Measurements from ENCODE around the gene OTOA.
"Not testable (repeated sequence)": the region's sequence is repeated elsewhere in the genome, so short reads cannot be mapped to it uniquely, and the experiment has no call there.

- TF ChIP-seq CTCF, POLR2A (IDR thresholded peaks at IDR 0.05): not testable (repeated sequence)
Observed at GRCh38 chr16:21635694-21636093, 28.1 kb upstream of the OTOA start.

All from body of pancreas (tissue), 4 donors.